GM15510 (cell line): ENCODE data around the gene MEX3B.

Experiments used
- POLR2A ChIP-seq: IDR thresholded peaks from 3 replicates; pipeline ENCODE4 v1.6.1; 2011; ENCODE audit warnings: borderline replicate concordance; ENCODE audit not compliant: insufficient read length; ENCODE audit errors: extremely low read depth

MEX3B gene

GRCh38 chr15:82060817-82061216, 15.0 kb upstream of the MEX3B start:
- no peak for TF ChIP-seq POLR2A

- TF ChIP-seq POLR2A, result no peak
Measured at GRCh38 chr15:82058517-82059204, 12.8 kb upstream of the MEX3B start.

- no peak for TF ChIP-seq POLR2A
Measured at GRCh38 chr15:82058026-82058425, 12.2 kb upstream of the MEX3B start.

- TF ChIP-seq POLR2A, result no peak
Measured at GRCh38 chr15:82056958-82057823, 11.4 kb upstream of the MEX3B start.

GRCh38 chr15:82052751-82053150, 6.9 kb upstream of the MEX3B start:
- no peak for TF ChIP-seq POLR2A

- no peak for TF ChIP-seq POLR2A
Measured at GRCh38 chr15:82051664-82052063, 5.8 kb upstream of the MEX3B start.

- no peak for TF ChIP-seq POLR2A
Measured at GRCh38 chr15:82048811-82049210, 3.0 kb upstream of the MEX3B start.

- no peak for TF ChIP-seq POLR2A
Measured at GRCh38 chr15:82047453-82048400, 1.9 kb upstream of the MEX3B start.

GRCh38 chr15:82046666-82047452, 1.0 kb upstream of the MEX3B start:
- TF ChIP-seq POLR2A, result peak; percentile 55

- TF ChIP-seq POLR2A, result no peak
Measured at GRCh38 chr15:82045179-82045891, 483 bp downstream of the MEX3B start.

GRCh38 chr15:82044373-82045178, 1.2 kb downstream of the MEX3B start:
- no peak for TF ChIP-seq POLR2A

- TF ChIP-seq POLR2A, result no peak
Measured at GRCh38 chr15:82043796-82044372, 1.9 kb downstream of the MEX3B start.
